ENCODE measurements around the gene RIMKLB. TPM values are rescaled to one million over a fixed set of nuclear protein-coding genes. Genes with fewer than 3 reads are reported as not detected.
A peak's percentile ranks its signal among the peaks of the same experiment; 100 is the strongest.

The RIMKLB gene, protein sequence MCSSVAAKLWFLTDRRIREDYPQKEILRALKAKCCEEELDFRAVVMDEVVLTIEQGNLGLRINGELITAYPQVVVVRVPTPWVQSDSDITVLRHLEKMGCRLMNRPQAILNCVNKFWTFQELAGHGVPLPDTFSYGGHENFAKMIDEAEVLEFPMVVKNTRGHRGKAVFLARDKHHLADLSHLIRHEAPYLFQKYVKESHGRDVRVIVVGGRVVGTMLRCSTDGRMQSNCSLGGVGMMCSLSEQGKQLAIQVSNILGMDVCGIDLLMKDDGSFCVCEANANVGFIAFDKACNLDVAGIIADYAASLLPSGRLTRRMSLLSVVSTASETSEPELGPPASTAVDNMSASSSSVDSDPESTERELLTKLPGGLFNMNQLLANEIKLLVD
- polyA plus RNA-seq: 10.9 TPM

- H3K4me1 Mint-ChIP-seq: peaks cover 18 to 35% (median 28%) of the 10 kb centered on the region in 3 donors
These were observed at the start of gene RIMKLB for GRCh38 chr12:8697476-8698131. Gene RIMKLB, plus strand, starts transcription at chr12:8697991. Its CDS starts 15,876 bp downstream, at chr12:8713867.

DNA sequence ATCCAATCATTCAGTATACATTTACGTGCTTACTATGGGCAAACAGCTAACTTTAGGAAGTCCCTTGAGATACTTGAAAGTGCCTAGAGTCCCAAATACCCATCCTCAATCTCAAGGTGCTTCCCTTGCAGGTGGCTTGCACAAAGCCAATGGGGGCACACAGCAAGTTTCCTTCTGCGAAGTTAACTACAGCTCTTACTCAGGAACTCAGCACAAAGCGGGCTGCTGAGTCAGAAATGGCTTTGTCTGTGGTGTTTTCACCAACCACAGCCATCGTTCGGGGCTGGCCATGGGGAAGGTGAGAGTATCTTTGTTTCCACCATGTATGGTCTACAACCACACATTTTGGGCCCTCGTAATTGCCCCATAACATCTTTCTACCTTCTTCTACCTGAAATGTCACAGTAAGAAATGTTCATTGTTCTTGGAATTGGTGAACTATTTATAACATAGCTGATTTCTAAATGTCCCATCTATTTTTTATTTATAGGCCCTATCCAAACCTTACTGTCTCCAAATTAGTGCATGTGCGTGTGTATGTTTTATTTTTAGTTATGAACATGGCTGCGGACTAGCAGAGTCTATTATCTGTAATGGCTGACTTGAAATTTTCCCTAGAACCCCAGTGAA lies 49.1 kb upstream of the RIMKLB start:
- peak overlapping the region in 1 of 3 donors; percentile 13 for H3K27ac Mint-ChIP-seq
- peaks cover 2% of the 10 kb centered on the region for H3K36me3 Mint-ChIP-seq
- H3K27me3 Mint-ChIP-seq: peaks cover 3% of the 10 kb centered on the region
- H3K4me3 Mint-ChIP-seq: peak overlapping the region in 2 of 4 donors; percentile 45 to 72
- peaks cover 2% of the 10 kb centered on the region in 3 donors for H3K9me3 Mint-ChIP-seq
- peaks cover 36 to 45% (median 41%) of the 10 kb centered on the region in 3 donors for H3K4me1 Mint-ChIP-seq

More at GRCh38 chr12:8697476-8698131, at the start of gene RIMKLB:
- Mint-ChIP-seq H3K27me3 (peaks cover 6% of the 10 kb centered on the region), H3K27ac (peak within 1 kb of the TSS; percentile 53 to 96 (median 55)), H3K4me3 (peak within 1 kb of the TSS; percentile 87 to 98 (median 96)), H3K9me3 (no peaks in the 10 kb centered on the region), H3K36me3 (no peaks in the 10 kb centered on the region)

GRCh38 chr12:8655421-8655820 lies 42.4 kb upstream of the RIMKLB start:
- H3K27ac Mint-ChIP-seq: no peak overlapping the region
- H3K4me1 Mint-ChIP-seq: no peaks in the 10 kb centered on the region

DNA sequence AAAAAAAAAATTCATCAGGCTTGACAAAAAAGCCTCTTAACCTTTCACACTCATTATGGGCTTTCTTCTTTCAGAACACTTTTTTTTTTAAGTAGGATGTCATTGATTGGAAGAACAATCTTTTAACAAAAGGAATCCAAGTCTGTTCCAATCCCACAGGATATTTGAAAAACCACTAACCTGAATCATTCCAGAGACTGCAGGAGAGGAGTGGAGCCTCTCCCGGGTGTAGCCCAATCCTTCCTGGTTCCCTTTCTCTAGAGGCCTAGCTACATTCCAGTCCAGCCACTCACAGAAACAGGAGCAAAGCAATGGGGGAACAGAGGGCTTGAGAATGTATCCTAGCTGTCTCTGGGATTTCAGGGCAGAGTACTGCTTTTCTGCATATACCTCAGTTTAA lies 39.4 kb upstream of the RIMKLB start:
- H3K36me3 Mint-ChIP-seq: peaks cover 8% of the 10 kb centered on the region
- no peaks in the 10 kb centered on the region for H3K4me1 Mint-ChIP-seq
- no peak overlapping the region for H3K27ac Mint-ChIP-seq
- H3K9me3 Mint-ChIP-seq: peaks cover 0 to under 1% (median under 1%) of the 10 kb centered on the region in 3 donors
- H3K4me3 Mint-ChIP-seq: no peak overlapping the region
- peaks cover under 1% of the 10 kb centered on the region for H3K27me3 Mint-ChIP-seq

More at GRCh38 chr12:8655421-8655820, 42.4 kb upstream of the RIMKLB start:
- H3K27me3 Mint-ChIP-seq: peaks cover 3% of the 10 kb centered on the region
- peaks cover 10% of the 10 kb centered on the region for H3K36me3 Mint-ChIP-seq
- peaks cover 0 to 2% (median 2%) of the 10 kb centered on the region in 3 donors for H3K9me3 Mint-ChIP-seq
- H3K4me3 Mint-ChIP-seq: no peak overlapping the region

GRCh38 chr12:8661016-8661415 lies 36.8 kb upstream of the RIMKLB start:
- Mint-ChIP-seq H3K4me3 (no peak overlapping the region), H3K36me3 (peaks cover 4% of the 10 kb centered on the region), H3K27ac (no peak overlapping the region), H3K9me3 (peaks cover 0 to 3% (median 0%) of the 10 kb centered on the region in 3 donors), H3K4me1 (peaks cover 2 to 5% (median 4%) of the 10 kb centered on the region in 3 donors), H3K27me3 (peaks cover 1% of the 10 kb centered on the region)

GRCh38 chr12:8661751-8662150 lies 36.0 kb upstream of the RIMKLB start:
- Mint-ChIP-seq H3K4me3 (no peak overlapping the region), H3K4me1 (peaks cover 2 to 5% (median 4%) of the 10 kb centered on the region in 3 donors), H3K27ac (no peak overlapping the region), H3K27me3 (peaks cover 1% of the 10 kb centered on the region), H3K9me3 (peaks cover 0 to 3% (median 0%) of the 10 kb centered on the region in 3 donors), H3K36me3 (peaks cover 4% of the 10 kb centered on the region)

DNA sequence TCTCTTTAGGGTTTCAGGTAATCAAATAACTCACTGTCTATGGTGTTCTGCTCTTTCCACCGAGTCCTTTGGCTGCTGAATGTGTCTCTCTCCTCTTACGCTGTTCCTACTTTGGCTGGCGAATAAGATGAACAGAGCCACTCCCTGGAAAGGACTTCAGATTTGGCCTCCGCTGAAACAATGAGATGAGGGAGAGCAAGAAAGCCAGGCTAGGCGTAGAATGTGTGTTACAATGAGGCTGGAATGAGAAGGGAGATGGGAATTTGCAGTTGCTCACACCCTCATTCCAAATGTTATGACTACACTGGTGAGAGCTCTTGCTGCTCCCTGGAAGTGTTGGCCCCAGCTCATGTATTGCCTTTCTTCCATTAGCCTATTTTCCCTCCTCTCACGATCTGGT lies 35.2 kb upstream of the RIMKLB start, which contains the start of gene MFAP5:
MFAP5 (minus strand) TSS at position 234 of the 400 bp plus-strand sequence. CDS start 722 bp downstream, outside the sequence.
- Mint-ChIP-seq H3K27me3 (peaks cover 1% of the 10 kb centered on the region), H3K4me3 (no peak within 1 kb of the TSS), H3K27ac (no peak within 1 kb of the TSS), H3K9me3 (peaks cover 0 to 3% (median 0%) of the 10 kb centered on the region in 3 donors), H3K4me1 (peaks cover 6 to 10% (median 10%) of the 10 kb centered on the region in 3 donors), H3K36me3 (peaks cover 4% of the 10 kb centered on the region)

DNA sequence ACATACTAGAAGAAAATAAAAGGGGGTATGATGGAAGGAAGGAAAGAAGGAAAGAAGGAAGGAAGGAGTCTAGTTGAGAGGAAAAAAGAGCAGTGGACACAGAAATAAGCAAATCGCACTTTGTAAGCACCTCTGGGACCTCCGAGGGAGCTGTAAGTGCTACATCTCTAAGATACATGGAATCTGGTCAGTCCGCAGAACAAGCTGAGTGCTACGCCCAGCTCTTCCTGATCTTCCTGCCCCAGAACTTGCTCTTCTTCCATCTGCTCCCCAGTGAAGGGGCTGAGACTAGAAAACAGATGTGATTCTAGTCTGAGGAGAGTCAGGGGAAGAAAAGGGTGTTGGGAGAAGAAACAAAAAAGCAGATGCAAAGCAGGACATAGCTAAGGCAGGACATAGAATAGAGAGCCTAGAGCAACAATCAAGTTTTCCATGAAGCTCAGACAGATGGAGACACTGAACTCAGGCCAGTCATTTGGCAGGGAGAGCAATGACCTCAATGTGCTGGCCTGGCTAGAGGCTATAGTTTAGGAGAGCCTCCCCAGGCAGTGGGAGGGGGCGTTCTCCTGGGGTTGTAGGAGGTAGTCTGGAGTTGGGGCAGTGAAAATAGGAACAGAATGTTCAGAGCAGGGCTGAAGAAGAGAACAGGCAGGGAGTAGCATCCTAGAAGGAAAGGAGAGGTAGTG lies 33.4 kb upstream of the RIMKLB start:
- peaks cover 1% of the 10 kb centered on the region for H3K27me3 Mint-ChIP-seq
- H3K9me3 Mint-ChIP-seq: peaks cover 0 to 3% (median 0%) of the 10 kb centered on the region in 3 donors
- H3K4me3 Mint-ChIP-seq: no peak overlapping the region
- peaks cover 2% of the 10 kb centered on the region for H3K36me3 Mint-ChIP-seq
- peaks cover 11 to 17% (median 15%) of the 10 kb centered on the region in 3 donors for H3K4me1 Mint-ChIP-seq
- H3K27ac Mint-ChIP-seq: no peak overlapping the region

- H3K4me3 Mint-ChIP-seq: no peak overlapping the region
- peaks cover 4% of the 10 kb centered on the region for H3K27me3 Mint-ChIP-seq
- peaks cover 13 to 21% (median 18%) of the 10 kb centered on the region in 3 donors for H3K4me1 Mint-ChIP-seq
- peaks cover 2 to 3% (median 3%) of the 10 kb centered on the region in 3 donors for H3K9me3 Mint-ChIP-seq
- peaks cover 4% of the 10 kb centered on the region for H3K36me3 Mint-ChIP-seq
- H3K27ac Mint-ChIP-seq: no peak overlapping the region
These were observed 32.0 kb upstream of the RIMKLB start for GRCh38 chr12:8665759-8666158.

- H3K27ac Mint-ChIP-seq: no peak overlapping the region
- peaks cover 2 to 8% (median 7%) of the 10 kb centered on the region in 3 donors for H3K9me3 Mint-ChIP-seq
- peaks cover 4% of the 10 kb centered on the region for H3K36me3 Mint-ChIP-seq
- no peak overlapping the region for H3K4me3 Mint-ChIP-seq
- H3K27me3 Mint-ChIP-seq: peaks cover 4% of the 10 kb centered on the region
- H3K4me1 Mint-ChIP-seq: peaks cover 15 to 21% (median 20%) of the 10 kb centered on the region in 3 donors
These were observed 30.5 kb upstream of the RIMKLB start for GRCh38 chr12:8667270-8667669.

GRCh38 chr12:8668441-8668840 lies 29.4 kb upstream of the RIMKLB start:
- H3K4me1 Mint-ChIP-seq: peaks cover 15 to 22% (median 21%) of the 10 kb centered on the region in 3 donors
- H3K9me3 Mint-ChIP-seq: peaks cover 2 to 10% (median 9%) of the 10 kb centered on the region in 3 donors
- H3K36me3 Mint-ChIP-seq: peaks cover 4% of the 10 kb centered on the region
- no peak overlapping the region for H3K27ac Mint-ChIP-seq
- no peak overlapping the region for H3K4me3 Mint-ChIP-seq
- peaks cover 4% of the 10 kb centered on the region for H3K27me3 Mint-ChIP-seq

DNA sequence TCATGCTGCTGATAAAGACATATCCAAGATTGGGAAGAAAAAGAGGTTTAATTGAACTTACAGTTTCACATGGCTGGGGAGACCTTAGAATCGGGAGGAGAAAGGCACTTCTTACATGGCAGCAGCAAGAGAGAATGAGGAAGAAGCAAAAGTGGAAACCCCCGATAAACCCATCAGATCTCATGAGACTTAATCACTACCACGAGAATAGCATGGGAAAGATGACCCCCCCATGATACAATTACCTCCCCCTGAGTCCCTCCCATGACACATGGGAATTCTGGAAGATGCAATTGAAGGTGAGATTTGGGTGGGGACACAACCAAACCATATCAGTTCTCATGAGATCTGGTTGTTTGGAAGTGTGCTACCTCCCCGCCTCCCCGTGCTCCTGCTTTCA lies 25.4 kb upstream of the RIMKLB start:
- peaks cover 2% of the 10 kb centered on the region for H3K27me3 Mint-ChIP-seq
- peaks cover 14 to 20% (median 19%) of the 10 kb centered on the region in 3 donors for H3K4me1 Mint-ChIP-seq

DNA sequence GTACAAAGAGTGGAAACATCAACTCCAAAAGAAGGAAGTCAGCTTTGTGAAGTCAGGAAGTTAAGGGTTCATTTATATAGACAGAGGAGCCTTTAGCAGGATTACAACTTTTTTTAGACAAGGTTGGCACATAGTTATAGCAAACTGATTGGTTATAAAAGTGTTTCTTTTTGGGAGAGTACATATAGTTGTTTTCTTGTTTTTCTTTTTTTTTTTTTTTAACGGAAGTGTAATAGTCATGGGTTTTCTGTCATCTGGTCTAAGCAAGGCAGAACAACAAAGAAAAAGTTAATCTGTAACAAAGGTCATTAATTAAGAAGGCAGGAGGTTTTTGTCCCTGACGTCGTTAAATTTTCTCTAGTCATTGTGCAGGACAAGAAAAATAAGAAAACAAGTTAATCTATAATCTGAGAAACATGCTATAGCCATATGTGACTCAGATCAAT lies 22.2 kb upstream of the RIMKLB start:
- Mint-ChIP-seq H3K27ac (no peak overlapping the region), H3K4me1 (peaks cover 6 to 10% (median 8%) of the 10 kb centered on the region in 3 donors), H3K36me3 (no peaks in the 10 kb centered on the region), H3K4me3 (no peak overlapping the region), H3K9me3 (peaks cover 0 to 6% (median 6%) of the 10 kb centered on the region in 3 donors), H3K27me3 (peaks cover 1% of the 10 kb centered on the region)

More for the DNA sequence above, 25.4 kb upstream of the RIMKLB start:
- H3K36me3 Mint-ChIP-seq: peaks cover 2% of the 10 kb centered on the region
- H3K4me3 Mint-ChIP-seq: peak overlapping the region in 1 of 4 donors; percentile 43
- H3K9me3 Mint-ChIP-seq: peaks cover 2 to 10% (median 6%) of the 10 kb centered on the region in 3 donors
- H3K27ac Mint-ChIP-seq: no peak overlapping the region

DNA sequence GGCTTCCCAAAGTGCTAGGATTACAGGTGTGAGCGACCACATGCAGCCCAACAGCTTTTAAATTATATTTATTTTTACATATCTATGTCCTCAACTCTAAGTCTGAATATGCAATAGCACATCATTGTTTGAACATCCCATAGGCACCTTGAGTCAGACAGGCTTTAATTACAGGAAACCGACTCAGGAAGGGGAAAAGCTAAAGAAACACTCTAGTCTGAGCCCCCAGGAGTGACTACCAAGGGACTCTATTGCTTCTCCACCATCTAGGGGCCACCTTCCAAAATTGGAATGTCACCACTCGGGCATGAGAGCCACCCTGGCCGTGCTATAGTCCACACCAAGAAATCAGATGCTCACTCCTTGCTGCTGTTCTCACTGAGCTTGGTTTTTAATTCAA lies 21.1 kb upstream of the RIMKLB start:
- H3K27me3 Mint-ChIP-seq: peaks cover 1% of the 10 kb centered on the region
- peaks cover 8 to 10% (median 8%) of the 10 kb centered on the region in 3 donors for H3K4me1 Mint-ChIP-seq
- no peaks in the 10 kb centered on the region for H3K36me3 Mint-ChIP-seq
- no peak overlapping the region for H3K27ac Mint-ChIP-seq
- H3K4me3 Mint-ChIP-seq: no peak overlapping the region
- peaks cover 0 to 6% (median 6%) of the 10 kb centered on the region in 3 donors for H3K9me3 Mint-ChIP-seq
